ENCODE results near the gene ATP13A3.

The ATP13A3 gene

DNA sequence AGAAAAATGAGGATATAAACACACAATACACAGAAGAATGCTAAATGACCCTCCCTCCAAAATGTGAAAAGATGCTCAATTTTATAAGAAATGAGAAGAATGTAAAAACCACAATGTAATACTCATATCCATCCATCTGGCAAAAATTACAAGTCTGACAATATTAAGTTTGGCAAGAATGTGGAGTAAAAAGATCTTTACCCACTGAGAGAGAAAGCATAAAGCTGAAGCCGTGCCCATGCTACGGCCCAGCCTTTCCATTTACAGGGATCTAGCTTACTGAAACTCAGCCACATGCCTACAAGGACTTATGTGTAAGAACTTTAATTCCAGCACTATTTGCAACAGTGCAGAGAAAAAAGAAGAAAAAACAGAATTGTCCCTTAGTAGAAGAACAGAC, 42.9 kb downstream of the ATP13A3 start:
- no CpG with 5 or more reads among the region's 2 CpGs for WGBS (ENCODE audit: extremely low coverage, insufficient coverage, low lambda C conversion rate)
- peaks cover 2% of the 10 kb centered on the region for H3K36me3 ChIP-seq (ENCODE audit: control insufficient read depth, insufficient read depth, low read length)
- no peak overlapping the region for H3K4me2 ChIP-seq (ENCODE audit: low read length)

GRCh38 chr3:194440756-194441155, 46.0 kb downstream of the ATP13A3 start:
- H3K56ac ChIP-seq (ENCODE audit: low read length) = no peak overlapping the region
- H4K8ac ChIP-seq (ENCODE audit: low read depth, low read length) = no peak overlapping the region
- no peaks in the 10 kb centered on the region for H3K27me3 ChIP-seq (ENCODE audit: insufficient read depth, low read length, poor library complexity)
- no peak overlapping the region for H3K4me3 ChIP-seq (ENCODE audit: low read length)
- H3K79me1 ChIP-seq (ENCODE audit: low read length) = peaks cover 1% of the 10 kb centered on the region
- no peak for DNase-seq
- no peak overlapping the region for H3K4me2 ChIP-seq (ENCODE audit: low read length)
- H2BK5ac ChIP-seq (ENCODE audit: low read length) = no peak overlapping the region
- no peak overlapping the region for H3K27ac ChIP-seq (ENCODE audit: low read depth, low read length)
- no peak overlapping the region for H4K5ac ChIP-seq (ENCODE audit: low read length)
- no peak overlapping the region for H2BK120ac ChIP-seq (ENCODE audit: low read depth, low read length)
- peaks cover 2% of the 10 kb centered on the region for H3K36me3 ChIP-seq (ENCODE audit: control insufficient read depth, insufficient read depth, low read length)
- H3K23ac ChIP-seq (ENCODE audit: low read length) = no peak overlapping the region
- no peaks in the 10 kb centered on the region for H3K79me2 ChIP-seq (ENCODE audit: control insufficient read depth, insufficient read depth, low read length)
- no peak overlapping the region for H3K9ac ChIP-seq (ENCODE audit: low read length)
- no peak overlapping the region for H2AK5ac ChIP-seq (ENCODE audit: low read length)
- no peak overlapping the region for H3K18ac ChIP-seq (ENCODE audit: low read length)
- no CpG with 5 or more reads among the region's 2 CpGs for WGBS (ENCODE audit: extremely low coverage, insufficient coverage, low lambda C conversion rate)
- no peaks in the 10 kb centered on the region for H3K4me1 ChIP-seq (ENCODE audit: control insufficient read depth, low read depth, low read length)
- H2BK15ac ChIP-seq (replicated peaks; ENCODE audit: low read depth) = no peak overlapping the region
- H3K4ac ChIP-seq (ENCODE audit: low read depth, low read length) = no peak overlapping the region

More for the DNA sequence above, 42.9 kb downstream of the ATP13A3 start:
- Histone ChIP-seq H2AK5ac (ENCODE audit: low read length) (no peak overlapping the region), H3K27ac (ENCODE audit: low read depth, low read length) (no peak overlapping the region), H4K5ac (ENCODE audit: low read length) (no peak overlapping the region), H3K4ac (ENCODE audit: low read depth, low read length) (no peak overlapping the region), H3K4me1 (ENCODE audit: control insufficient read depth, low read depth, low read length) (no peaks in the 10 kb centered on the region), H3K56ac (ENCODE audit: low read length) (no peak overlapping the region), H3K79me1 (ENCODE audit: low read length) (peaks cover 1% of the 10 kb centered on the region), H2BK5ac (ENCODE audit: low read length) (no peak overlapping the region), H4K8ac (ENCODE audit: low read depth, low read length) (no peak overlapping the region), H3K27me3 (ENCODE audit: insufficient read depth, low read length, poor library complexity) (no peaks in the 10 kb centered on the region), H3K18ac (ENCODE audit: low read length) (no peak overlapping the region), H3K4me3 (ENCODE audit: low read length) (no peak overlapping the region), H2BK120ac (ENCODE audit: low read depth, low read length) (no peak overlapping the region), H3K9ac (ENCODE audit: low read length) (no peak overlapping the region), H3K23ac (ENCODE audit: low read length) (no peak overlapping the region), H2BK15ac (replicated peaks; ENCODE audit: low read depth) (no peak overlapping the region), H3K79me2 (ENCODE audit: control insufficient read depth, insufficient read depth, low read length) (no peaks in the 10 kb centered on the region)
- DNase-seq = no peak

DNA sequence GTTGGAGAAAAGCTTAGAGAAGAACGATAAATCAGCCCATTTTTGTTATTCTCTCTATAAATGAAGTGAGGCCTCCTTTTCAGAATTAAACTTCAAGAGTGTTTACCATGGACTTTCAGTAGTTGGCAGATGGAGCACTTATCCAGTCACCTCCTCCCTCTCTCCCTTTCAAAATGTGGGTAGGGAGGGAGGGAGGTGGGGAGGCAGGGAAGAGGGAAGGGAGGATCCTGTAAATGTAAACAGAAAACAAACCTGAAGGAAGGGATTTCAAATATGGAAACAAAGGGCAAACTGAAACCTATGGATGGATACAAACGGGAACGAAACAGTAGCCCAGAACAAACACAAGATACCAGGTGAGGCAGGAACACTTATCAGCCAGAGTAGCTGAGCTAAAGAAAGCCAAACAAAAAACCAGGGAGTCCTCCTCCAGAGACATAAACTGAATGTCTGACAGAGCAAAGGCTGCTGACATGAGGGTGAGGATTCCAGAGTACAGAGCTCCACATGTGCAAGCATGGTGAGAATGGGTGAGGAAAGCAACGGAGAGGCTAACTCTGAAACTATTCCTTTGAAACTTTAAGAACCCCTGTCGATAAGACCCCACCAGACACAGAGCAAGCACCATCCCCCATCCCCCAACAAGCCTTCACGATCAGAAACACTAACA, 46.8 kb downstream of the ATP13A3 start:
- Histone ChIP-seq H2BK5ac (ENCODE audit: low read length) (no peak overlapping the region), H4K8ac (ENCODE audit: low read depth, low read length) (no peak overlapping the region), H3K79me1 (ENCODE audit: low read length) (peaks cover 1% of the 10 kb centered on the region), H3K9ac (ENCODE audit: low read length) (no peak overlapping the region), H3K56ac (ENCODE audit: low read length) (no peak overlapping the region), H3K79me2 (ENCODE audit: control insufficient read depth, insufficient read depth, low read length) (no peaks in the 10 kb centered on the region), H3K4ac (ENCODE audit: low read depth, low read length) (no peak overlapping the region), H3K27ac (ENCODE audit: low read depth, low read length) (no peak overlapping the region), H3K23ac (ENCODE audit: low read length) (no peak overlapping the region), H2AK5ac (ENCODE audit: low read length) (no peak overlapping the region), H2BK15ac (replicated peaks; ENCODE audit: low read depth) (no peak overlapping the region), H2BK120ac (ENCODE audit: low read depth, low read length) (no peak overlapping the region), H3K4me1 (ENCODE audit: control insufficient read depth, low read depth, low read length) (no peaks in the 10 kb centered on the region), H3K4me2 (ENCODE audit: low read length) (no peak overlapping the region), H3K18ac (ENCODE audit: low read length) (no peak overlapping the region), H3K36me3 (ENCODE audit: control insufficient read depth, insufficient read depth, low read length) (peaks cover 2% of the 10 kb centered on the region), H3K27me3 (ENCODE audit: insufficient read depth, low read length, poor library complexity) (no peaks in the 10 kb centered on the region), H3K4me3 (ENCODE audit: low read length) (no peak overlapping the region), H4K5ac (ENCODE audit: low read length) (no peak overlapping the region)
- no CpG with 5 or more reads among the region's 6 CpGs for WGBS (ENCODE audit: extremely low coverage, insufficient coverage, low lambda C conversion rate)
- DNase-seq = no peak

DNA sequence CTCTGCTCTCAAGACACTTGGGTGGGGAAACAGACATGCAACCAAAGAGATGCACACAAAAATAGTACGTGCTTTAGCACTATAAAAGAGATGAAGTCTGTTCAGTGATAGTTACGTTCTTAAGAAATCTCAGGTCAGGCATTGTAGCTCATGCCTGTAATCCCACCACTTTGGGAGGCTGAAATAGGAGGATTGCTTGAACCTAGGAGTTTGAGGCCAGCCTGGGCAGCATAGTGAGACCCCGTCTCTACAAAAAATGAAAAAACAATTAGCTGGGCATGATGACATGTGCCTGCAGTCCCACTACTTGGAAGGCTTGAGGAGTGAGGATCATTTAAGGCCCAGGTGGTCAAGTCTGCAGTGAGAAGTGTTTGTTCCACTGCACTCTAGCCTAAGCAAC, 52.3 kb downstream of the ATP13A3 start:
- Histone ChIP-seq H3K4ac (ENCODE audit: low read depth, low read length) (no peak overlapping the region), H3K4me3 (ENCODE audit: low read length) (no peak overlapping the region), H3K9ac (ENCODE audit: low read length) (no peak overlapping the region), H3K79me2 (ENCODE audit: control insufficient read depth, insufficient read depth, low read length) (no peaks in the 10 kb centered on the region), H2AK5ac (ENCODE audit: low read length) (no peak overlapping the region), H3K4me2 (ENCODE audit: low read length) (no peak overlapping the region), H3K4me1 (ENCODE audit: control insufficient read depth, low read depth, low read length) (no peaks in the 10 kb centered on the region), H3K56ac (ENCODE audit: low read length) (no peak overlapping the region), H2BK15ac (replicated peaks; ENCODE audit: low read depth) (no peak overlapping the region), H2BK120ac (ENCODE audit: low read depth, low read length) (no peak overlapping the region), H3K18ac (ENCODE audit: low read length) (no peak overlapping the region), H3K36me3 (ENCODE audit: control insufficient read depth, insufficient read depth, low read length) (peaks cover 6% of the 10 kb centered on the region), H3K79me1 (ENCODE audit: low read length) (no peaks in the 10 kb centered on the region), H3K27ac (ENCODE audit: low read depth, low read length) (no peak overlapping the region), H3K23ac (ENCODE audit: low read length) (no peak overlapping the region), H4K5ac (ENCODE audit: low read length) (no peak overlapping the region), H3K27me3 (ENCODE audit: insufficient read depth, low read length, poor library complexity) (no peaks in the 10 kb centered on the region), H2BK5ac (ENCODE audit: low read length) (no peak overlapping the region), H4K8ac (ENCODE audit: low read depth, low read length) (no peak overlapping the region)
- WGBS (ENCODE audit: extremely low coverage, insufficient coverage, low lambda C conversion rate) = no CpG with 5 or more reads among the region's 3 CpGs
- no peak for DNase-seq

- Histone ChIP-seq H3K56ac (ENCODE audit: low read length) (no peak overlapping the region), H3K27me3 (ENCODE audit: insufficient read depth, low read length, poor library complexity) (no peaks in the 10 kb centered on the region), H3K27ac (ENCODE audit: low read depth, low read length) (no peak overlapping the region), H3K18ac (ENCODE audit: low read length) (no peak overlapping the region), H3K4me1 (ENCODE audit: control insufficient read depth, low read depth, low read length) (no peaks in the 10 kb centered on the region), H2BK5ac (ENCODE audit: low read length) (no peak overlapping the region), H3K4ac (ENCODE audit: low read depth, low read length) (no peak overlapping the region), H3K4me2 (ENCODE audit: low read length) (no peak overlapping the region), H4K5ac (ENCODE audit: low read length) (no peak overlapping the region), H2BK120ac (ENCODE audit: low read depth, low read length) (no peak overlapping the region), H3K79me1 (ENCODE audit: low read length) (no peaks in the 10 kb centered on the region), H3K23ac (ENCODE audit: low read length) (no peak overlapping the region), H4K8ac (ENCODE audit: low read depth, low read length) (no peak overlapping the region), H3K79me2 (ENCODE audit: control insufficient read depth, insufficient read depth, low read length) (no peaks in the 10 kb centered on the region), H3K4me3 (ENCODE audit: low read length) (no peak overlapping the region), H2AK5ac (ENCODE audit: low read length) (no peak overlapping the region), H2BK15ac (replicated peaks; ENCODE audit: low read depth) (no peak overlapping the region), H3K36me3 (ENCODE audit: control insufficient read depth, insufficient read depth, low read length) (peaks cover 6% of the 10 kb centered on the region), H3K9ac (ENCODE audit: low read length) (no peak overlapping the region)
- no CpG with 5 or more reads among the region's 5 CpGs for WGBS (ENCODE audit: extremely low coverage, insufficient coverage, low lambda C conversion rate)
- DNase-seq = no peak
Observed at GRCh38 chr3:194431554-194431953, 55.2 kb downstream of the ATP13A3 start.

DNA sequence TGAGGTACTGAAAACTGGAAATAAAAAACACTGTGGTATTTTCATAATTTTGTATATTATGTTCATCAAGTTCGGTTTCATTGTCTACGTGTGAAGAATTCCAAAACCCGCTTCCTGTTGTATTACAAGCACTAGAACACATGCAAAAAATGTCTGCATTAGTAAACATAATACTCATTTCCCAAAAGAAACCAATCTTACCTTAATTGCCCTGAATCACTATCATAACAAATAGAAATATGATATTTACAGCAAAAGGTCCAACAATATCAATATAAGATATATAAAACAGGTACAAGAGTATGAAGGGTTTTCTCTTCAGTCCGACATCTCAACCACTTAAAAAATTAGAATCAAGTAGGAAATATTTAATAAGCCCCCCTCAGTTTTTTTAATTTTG, 61.4 kb downstream of the ATP13A3 start:
- no peak overlapping the region for H2BK120ac ChIP-seq (ENCODE audit: low read depth, low read length)
- no CpG with 5 or more reads among the region's 4 CpGs for WGBS (ENCODE audit: extremely low coverage, insufficient coverage, low lambda C conversion rate)

More for the DNA sequence above, 61.4 kb downstream of the ATP13A3 start:
- no peak overlapping the region for H3K4ac ChIP-seq (ENCODE audit: low read depth, low read length)
- no peak overlapping the region for H2BK15ac ChIP-seq (replicated peaks; ENCODE audit: low read depth)
- H3K9ac ChIP-seq (ENCODE audit: low read length) = no peak overlapping the region
- H2AK5ac ChIP-seq (ENCODE audit: low read length) = no peak overlapping the region
- H3K4me2 ChIP-seq (ENCODE audit: low read length) = no peak overlapping the region
- H3K79me1 ChIP-seq (ENCODE audit: low read length) = no peaks in the 10 kb centered on the region
- H3K36me3 ChIP-seq (ENCODE audit: control insufficient read depth, insufficient read depth, low read length) = peaks cover 2% of the 10 kb centered on the region
- H3K18ac ChIP-seq (ENCODE audit: low read length) = no peak overlapping the region
- H3K4me1 ChIP-seq (ENCODE audit: control insufficient read depth, low read depth, low read length) = no peaks in the 10 kb centered on the region
- no peak overlapping the region for H4K8ac ChIP-seq (ENCODE audit: low read depth, low read length)
- DNase-seq = no peak
- H2BK5ac ChIP-seq (ENCODE audit: low read length) = no peak overlapping the region
- H3K27ac ChIP-seq (ENCODE audit: low read depth, low read length) = no peak overlapping the region
- H3K4me3 ChIP-seq (ENCODE audit: low read length) = no peak overlapping the region
- H4K5ac ChIP-seq (ENCODE audit: low read length) = no peak overlapping the region
- no peaks in the 10 kb centered on the region for H3K27me3 ChIP-seq (ENCODE audit: insufficient read depth, low read length, poor library complexity)
- H3K79me2 ChIP-seq (ENCODE audit: control insufficient read depth, insufficient read depth, low read length) = no peaks in the 10 kb centered on the region
- no peak overlapping the region for H3K23ac ChIP-seq (ENCODE audit: low read length)
- H3K56ac ChIP-seq (ENCODE audit: low read length) = no peak overlapping the region

All from mesendoderm (in vitro differentiated cells).